Erythroblast (primary cell): Measurements from ENCODE around the gene OGDH.
"Not testable (repeated sequence)": the region's sequence is repeated elsewhere in the genome, so short reads cannot be mapped to it uniquely, and the experiment has no call there.

Experiments
- DNase-seq, 2 experiments: peaks; one replicate each; lab custom pipeline; 2025; lab: John Stamatoyannopoulos, UW
- GATA1 ChIP-seq: IDR thresholded peaks from 2 replicates; pipeline ENCODE4 v1.6.1; 2011; ENCODE audit warnings: low read depth, mild to moderate bottlenecking, control low read depth, low read length, moderate library complexity
- POLR2A ChIP-seq: IDR thresholded peaks from 2 replicates; pipeline ENCODE4 v1.6.1; 2011; ENCODE audit warnings: mild to moderate bottlenecking, low read length

OGDH gene

DNA sequence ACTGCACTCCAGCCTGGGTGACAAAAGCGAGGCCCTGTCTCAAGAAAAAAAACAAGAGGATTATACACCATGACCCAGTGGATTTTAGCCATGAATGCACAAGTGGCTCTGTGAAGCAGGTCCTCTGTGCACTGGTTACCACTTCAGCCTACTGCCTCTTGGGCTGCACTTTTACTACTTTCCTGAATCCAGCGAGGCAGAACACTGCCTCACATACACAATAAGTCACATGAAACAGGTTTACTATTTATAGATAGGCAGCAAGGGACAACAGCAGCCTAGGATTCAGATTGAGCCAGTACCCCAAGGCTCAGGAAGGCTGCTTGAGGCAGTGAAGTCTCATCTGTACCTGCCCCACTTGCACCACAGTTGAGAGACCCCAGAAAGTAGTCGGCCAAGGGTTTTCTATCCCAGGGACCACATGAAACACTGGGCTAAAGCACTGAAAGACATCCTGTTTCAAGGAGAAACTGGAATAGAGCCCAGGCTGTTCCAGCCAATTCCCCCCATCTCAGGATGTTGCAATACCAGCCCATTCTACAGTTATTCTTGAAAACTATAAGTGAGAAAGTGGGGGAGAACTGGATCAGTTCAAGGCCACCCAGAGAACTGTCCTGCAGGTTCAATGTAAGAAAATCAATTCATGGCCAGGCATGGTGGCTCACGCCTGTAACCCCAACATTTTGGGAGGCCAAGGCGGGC lies 10.3 kb upstream of the OGDH start:
- no peak for DNase-seq
- TF ChIP-seq GATA1 (no peak), POLR2A (no peak)

GRCh38 chr7:44597181-44597580 lies 9.2 kb upstream of the OGDH start:
- not testable (repeated sequence) for DNase-seq

- no peak for TF ChIP-seq POLR2A
- DNase-seq: no peak
Observed at GRCh38 chr7:44599222-44599621, 7.2 kb upstream of the OGDH start.

DNA sequence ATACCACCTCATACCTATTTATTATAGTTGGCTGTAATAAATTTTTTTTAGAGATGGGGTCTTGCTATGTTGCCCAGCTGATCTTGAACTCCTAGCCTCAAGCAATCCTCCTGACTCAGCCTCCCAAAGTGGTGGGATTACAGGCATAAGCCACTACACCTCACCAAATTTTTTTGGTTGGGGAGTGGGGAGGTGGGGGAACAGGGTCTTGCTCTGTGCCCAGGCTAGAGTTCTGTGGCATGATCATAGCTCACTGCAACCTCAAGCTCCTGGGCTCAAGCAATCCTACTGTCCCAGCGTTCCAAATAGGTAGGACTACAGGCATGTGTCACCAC lies 3.9 kb upstream of the OGDH start:
- TF ChIP-seq POLR2A (no peak), GATA1 (no peak)
- no peak for DNase-seq

DNA sequence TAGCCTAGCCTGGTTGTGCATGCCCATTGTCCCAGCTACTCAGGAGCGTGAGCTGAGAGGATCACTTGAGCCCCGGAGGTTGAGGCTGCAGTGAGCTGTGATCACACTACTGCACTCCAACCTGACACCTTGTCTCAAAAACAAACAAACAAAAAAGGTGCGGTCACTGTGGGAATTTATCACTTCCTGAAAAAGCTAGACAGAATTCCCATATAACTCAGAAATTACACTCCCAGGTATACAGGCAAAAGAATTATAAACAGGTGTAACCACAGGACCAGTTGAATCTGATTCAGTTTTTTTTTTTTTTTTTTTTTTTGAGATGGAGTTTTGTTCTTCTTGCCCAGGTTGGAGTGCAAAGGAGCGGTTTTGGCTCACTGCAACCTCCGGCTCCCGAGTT lies 3.2 kb upstream of the OGDH start:
- DNase-seq: no peak
- no peak for TF ChIP-seq POLR2A
- no peak for TF ChIP-seq GATA1

DNA sequence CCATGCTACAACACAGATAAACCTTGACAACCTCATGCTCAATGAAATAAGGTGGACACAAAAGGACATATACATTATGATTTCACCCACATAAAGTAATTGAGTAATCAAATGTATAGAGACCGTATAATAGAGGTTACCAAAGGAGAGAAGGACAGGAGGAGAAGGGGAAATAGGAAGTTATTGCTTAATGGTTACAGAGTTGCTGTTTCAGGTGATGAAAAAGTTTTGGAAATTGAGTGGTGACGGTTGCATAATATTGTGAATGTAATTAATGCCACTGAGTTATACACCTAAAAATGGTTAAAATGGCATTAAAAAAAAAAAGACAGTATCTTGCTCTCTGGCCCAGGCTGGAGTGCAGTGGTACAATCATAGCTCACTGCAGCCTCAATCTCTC lies 1.5 kb upstream of the OGDH start:
- TF ChIP-seq GATA1: no peak
- TF ChIP-seq POLR2A: no peak
- no peak for DNase-seq

GRCh38 chr7:44607141-44608068 lies 978 bp downstream of the OGDH start:
- TF ChIP-seq GATA1 (no peak), POLR2A (no peak)
- DNase-seq: no peak

- TF ChIP-seq POLR2A (no peak), GATA1 (no peak)
Observed at GRCh38 chr7:44608916-44609648, 2.7 kb downstream of the OGDH start.

GRCh38 chr7:44609829-44610228 lies 3.4 kb downstream of the OGDH start:
- no peak for TF ChIP-seq POLR2A
- no peak for TF ChIP-seq GATA1
- no peak for DNase-seq

More at GRCh38 chr7:44608916-44609648, 2.7 kb downstream of the OGDH start:
- no peak for DNase-seq

DNA sequence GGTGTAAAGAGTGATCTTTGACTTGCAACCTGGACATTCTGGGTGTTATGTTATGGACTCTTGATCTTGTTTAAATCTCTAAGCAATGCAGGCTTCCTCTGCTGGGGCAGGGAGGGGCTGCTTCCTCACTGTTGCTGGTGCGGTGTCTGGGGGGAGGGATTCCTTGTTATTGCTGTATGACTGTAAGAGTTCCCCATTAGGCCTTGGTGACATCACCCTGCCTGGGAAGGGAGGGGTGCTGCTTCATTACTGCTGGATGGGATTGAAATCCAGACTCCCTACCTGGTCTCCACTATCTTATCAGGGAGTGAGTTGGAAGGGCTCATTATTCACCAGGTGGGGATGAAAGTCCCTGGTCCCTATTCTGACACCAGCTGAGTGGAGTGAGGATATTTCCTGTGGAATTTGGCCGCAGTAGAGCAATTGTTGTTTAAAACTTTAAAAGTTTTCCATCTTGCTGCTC lies 8.8 kb downstream of the OGDH start:
- TF ChIP-seq GATA1 (no peak), POLR2A (no peak)
- peak; percentile 39 to 81 for DNase-seq

DNA sequence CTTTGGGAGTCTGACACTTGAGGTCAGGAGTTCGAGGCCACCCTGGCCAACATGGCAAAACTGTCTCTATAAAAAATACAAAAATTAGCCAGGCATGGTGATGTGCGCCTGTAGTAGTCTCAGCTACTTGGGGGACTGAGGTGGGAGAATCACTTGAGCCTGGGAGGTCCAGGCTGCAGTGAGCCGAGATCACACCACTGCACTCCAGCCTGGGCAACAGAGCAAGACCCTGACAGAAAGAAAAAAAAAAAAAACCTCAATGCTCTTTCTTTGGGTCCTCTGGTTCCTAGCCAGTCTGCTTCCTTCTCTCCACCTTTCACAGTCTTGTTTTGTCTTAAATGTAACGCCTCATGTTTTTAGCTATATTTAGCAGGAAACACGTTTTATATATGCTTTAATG lies 9.4 kb downstream of the OGDH start:
- no peak for DNase-seq

DNA sequence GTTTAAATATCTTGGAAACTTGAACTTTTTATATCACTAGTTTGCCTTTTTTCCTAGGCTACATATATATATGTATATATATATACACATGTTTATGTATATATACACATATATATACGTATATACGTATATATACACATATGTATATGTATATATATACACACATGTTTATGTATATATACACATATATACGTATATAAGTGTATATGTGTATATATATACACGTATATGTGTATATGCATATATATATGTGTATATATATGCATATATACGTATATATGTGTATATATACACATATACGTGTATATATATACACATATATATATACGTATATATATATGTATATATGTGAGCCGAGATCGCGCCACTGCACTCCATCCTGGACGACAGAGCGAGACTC lies 10.1 kb downstream of the OGDH start:
- TF ChIP-seq GATA1 (no peak), POLR2A (no peak)
- DNase-seq: no peak

More for the DNA sequence above, 9.4 kb downstream of the OGDH start:
- TF ChIP-seq GATA1: no peak
- no peak for TF ChIP-seq POLR2A

- TF ChIP-seq GATA1: no peak
- no peak for DNase-seq
Observed at GRCh38 chr7:44617225-44617890, 10.9 kb downstream of the OGDH start.

- DNase-seq: no peak
- TF ChIP-seq GATA1 (no peak), POLR2A (no peak)
Observed at GRCh38 chr7:44618045-44618444, 11.6 kb downstream of the OGDH start.

- TF ChIP-seq POLR2A (no peak), GATA1 (no peak)
- DNase-seq: peak; percentile 48 to 63
Observed at GRCh38 chr7:44618753-44619152, 12.3 kb downstream of the OGDH start.
